NCI-H1694 treated with DMSO at 0.1 percent for 48 hours (cell line): ENCODE results near the gene WDR35.

Source experiments
- DNase-seq: peaks from one replicate; lab custom pipeline; 2025; lab: John Stamatoyannopoulos, UW

Gene WDR35

GRCh38 chr2:20011276-20012031 is 21.5 kb upstream of the WDR35 start:
- DNase-seq: no peak

- DNase-seq: no peak
Observed at GRCh38 chr2:20008703-20009102, 18.8 kb upstream of the WDR35 start.

GRCh38 chr2:20005891-20006470 is 16.1 kb upstream of the WDR35 start:
- no peak for DNase-seq

- no peak for DNase-seq
Observed at GRCh38 chr2:20005067-20005627, 15.2 kb upstream of the WDR35 start.

- no peak for DNase-seq
Observed at GRCh38 chr2:20001361-20001863, 11.5 kb upstream of the WDR35 start.

- no peak for DNase-seq
Observed at GRCh38 chr2:19993731-19994130, 3.8 kb upstream of the WDR35 start.

- DNase-seq: no peak
Observed at GRCh38 chr2:19991895-19992294, 2.0 kb upstream of the WDR35 start.

- no peak for DNase-seq
Observed at GRCh38 chr2:19990416-19990728, 467 bp upstream of the WDR35 start.

GRCh38 chr2:19989342-19989666 is 601 bp downstream of the WDR35 start:
- no peak for DNase-seq

- no peak for DNase-seq
Observed at GRCh38 chr2:19988600-19988999, 1.3 kb downstream of the WDR35 start.

- no peak for DNase-seq
Observed at GRCh38 chr2:19987936-19988335, 2.0 kb downstream of the WDR35 start.

GRCh38 chr2:19982268-19982667 is 7.6 kb downstream of the WDR35 start:
- no peak for DNase-seq

GRCh38 chr2:19979932-19980331 is 10.0 kb downstream of the WDR35 start:
- no peak for DNase-seq

- DNase-seq: peak; percentile 39
Observed at GRCh38 chr2:19973466-19973865, 16.4 kb downstream of the WDR35 start.

GRCh38 chr2:19971691-19972090 is 18.2 kb downstream of the WDR35 start:
- DNase-seq: no peak

- DNase-seq: no peak
Observed at GRCh38 chr2:19963386-19963785, 26.5 kb downstream of the WDR35 start.

- peak; percentile 91 for DNase-seq
Observed at GRCh38 chr2:19955544-19956422, 34.1 kb downstream of the WDR35 start.

- DNase-seq: no peak
Observed at GRCh38 chr2:19949071-19949470, 40.8 kb downstream of the WDR35 start.

- no peak for DNase-seq
Observed at GRCh38 chr2:19947184-19947940, 42.5 kb downstream of the WDR35 start.

- no peak for DNase-seq
Observed at GRCh38 chr2:19944205-19944845, 45.6 kb downstream of the WDR35 start.

- no peak for DNase-seq
Observed at GRCh38 chr2:19943189-19943588, 46.7 kb downstream of the WDR35 start.
